ENCODE measurements around the gene LCN10.
A peak's percentile ranks its signal among the peaks of the same experiment; 100 is the strongest.

DNA sequence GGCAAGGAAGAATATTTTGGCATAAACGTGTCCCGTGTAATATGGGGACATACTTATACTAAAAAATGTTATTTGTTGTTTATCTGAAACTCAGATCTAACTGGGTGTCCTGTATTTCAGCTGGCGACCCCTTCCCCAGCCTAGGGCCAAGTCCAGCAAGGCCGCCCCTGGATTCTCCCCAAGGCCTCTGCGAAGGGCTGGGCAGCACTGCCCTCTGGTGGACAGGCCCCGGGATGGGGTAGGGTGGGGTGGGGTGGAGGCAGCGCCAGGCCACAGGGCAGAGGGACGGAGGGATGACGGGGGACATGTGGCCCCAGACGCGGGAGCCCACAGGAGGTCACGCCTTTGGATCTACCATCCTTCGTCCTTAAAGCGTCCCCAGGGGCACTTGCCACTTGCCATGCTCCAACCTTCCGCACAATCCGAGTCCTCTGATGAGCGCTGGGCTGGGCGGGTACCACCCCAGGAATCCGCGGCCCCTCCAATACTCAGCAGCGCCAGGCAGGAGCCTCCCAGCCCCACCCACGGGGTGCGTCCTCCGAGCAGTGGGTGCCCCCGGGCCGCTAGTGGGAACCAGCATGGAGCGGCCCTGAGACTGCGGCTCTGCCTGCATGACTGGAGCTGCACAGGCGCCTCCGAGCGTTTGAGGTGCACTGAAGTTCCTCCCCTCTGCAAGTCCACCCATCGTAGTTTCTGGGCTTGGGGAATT lies 48.4 kb downstream of the LCN10 start:
- TF ChIP-seq, protein P1, sequence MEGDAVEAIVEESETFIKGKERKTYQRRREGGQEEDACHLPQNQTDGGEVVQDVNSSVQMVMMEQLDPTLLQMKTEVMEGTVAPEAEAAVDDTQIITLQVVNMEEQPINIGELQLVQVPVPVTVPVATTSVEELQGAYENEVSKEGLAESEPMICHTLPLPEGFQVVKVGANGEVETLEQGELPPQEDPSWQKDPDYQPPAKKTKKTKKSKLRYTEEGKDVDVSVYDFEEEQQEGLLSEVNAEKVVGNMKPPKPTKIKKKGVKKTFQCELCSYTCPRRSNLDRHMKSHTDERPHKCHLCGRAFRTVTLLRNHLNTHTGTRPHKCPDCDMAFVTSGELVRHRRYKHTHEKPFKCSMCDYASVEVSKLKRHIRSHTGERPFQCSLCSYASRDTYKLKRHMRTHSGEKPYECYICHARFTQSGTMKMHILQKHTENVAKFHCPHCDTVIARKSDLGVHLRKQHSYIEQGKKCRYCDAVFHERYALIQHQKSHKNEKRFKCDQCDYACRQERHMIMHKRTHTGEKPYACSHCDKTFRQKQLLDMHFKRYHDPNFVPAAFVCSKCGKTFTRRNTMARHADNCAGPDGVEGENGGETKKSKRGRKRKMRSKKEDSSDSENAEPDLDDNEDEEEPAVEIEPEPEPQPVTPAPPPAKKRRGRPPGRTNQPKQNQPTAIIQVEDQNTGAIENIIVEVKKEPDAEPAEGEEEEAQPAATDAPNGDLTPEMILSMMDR (IDR thresholded peaks at IDR 0.05; ENCODE audit: low read depth, low read length), result peak; percentile 72
- TF ChIP-seq MAX (IDR thresholded peaks at IDR 0.05; ENCODE audit: low read depth, low read length), result no peak
- TF ChIP-seq POLR2A (IDR thresholded peaks at IDR 0.05; ENCODE audit: extremely low read depth, insufficient read length), result no peak
